Non-pigmented ciliary epithelial cell (primary cell): ENCODE measurements around the gene FAM234A.
"Not testable (repeated sequence)": the region's sequence is repeated elsewhere in the genome, so short reads cannot be mapped to it uniquely, and the experiment has no call there.

Experiments
- DNase-seq: peaks from one replicate; pipeline ENCODE4 v3.0.0-alpha.2; 2010; ENCODE audit warnings: low read depth

The FAM234A gene

GRCh38 chr16:230949-231348, 3.7 kb upstream of the FAM234A start:
- no peak for DNase-seq

GRCh38 chr16:239948-240277, 5.3 kb downstream of the FAM234A start:
- DNase-seq, result no peak

GRCh38 chr16:240559-240958, 5.9 kb downstream of the FAM234A start:
- no peak for DNase-seq

GRCh38 chr16:242281-242680, 7.7 kb downstream of the FAM234A start:
- DNase-seq, result no peak

- DNase-seq, result no peak
Observed at GRCh38 chr16:243348-243747, 8.7 kb downstream of the FAM234A start.

GRCh38 chr16:245105-245504, 10.5 kb downstream of the FAM234A start:
- no peak for DNase-seq

- DNase-seq, result no peak
Observed at GRCh38 chr16:247027-247426, 12.4 kb downstream of the FAM234A start.

GRCh38 chr16:249431-249830, 14.8 kb downstream of the FAM234A start:
- no peak for DNase-seq

- DNase-seq, result no peak
Observed at GRCh38 chr16:252366-253337, 18.0 kb downstream of the FAM234A start.

GRCh38 chr16:253833-254232, 19.2 kb downstream of the FAM234A start:
- no peak for DNase-seq

- DNase-seq, result no peak
Observed at GRCh38 chr16:254461-254860, 19.8 kb downstream of the FAM234A start.

- no peak for DNase-seq
Observed at GRCh38 chr16:255183-255582, 20.6 kb downstream of the FAM234A start.

GRCh38 chr16:258091-258490, 23.5 kb downstream of the FAM234A start:
- not testable (repeated sequence) for DNase-seq

GRCh38 chr16:259226-259625, 24.6 kb downstream of the FAM234A start:
- no peak for DNase-seq

GRCh38 chr16:259814-260253, 25.2 kb downstream of the FAM234A start:
- DNase-seq, result no peak

GRCh38 chr16:260326-260725, 25.7 kb downstream of the FAM234A start:
- DNase-seq, result no peak

GRCh38 chr16:261031-261691, 26.5 kb downstream of the FAM234A start:
- no peak for DNase-seq

GRCh38 chr16:262121-262745, 27.6 kb downstream of the FAM234A start:
- no peak for DNase-seq

- no peak for DNase-seq
Observed at GRCh38 chr16:263182-263774, 28.7 kb downstream of the FAM234A start.

GRCh38 chr16:263944-264343, 29.3 kb downstream of the FAM234A start:
- DNase-seq, result no peak

- no peak for DNase-seq
Observed at GRCh38 chr16:264440-264951, 29.9 kb downstream of the FAM234A start.

- DNase-seq, result no peak
Observed at GRCh38 chr16:265002-265529, 30.4 kb downstream of the FAM234A start.
